ENCODE measurements around the gene SCYGR5.
"Not testable (repeated sequence)": the region's sequence is repeated elsewhere in the genome, so short reads cannot be mapped to it uniquely, and the experiment has no call there.

SCYGR5 gene

DNA sequence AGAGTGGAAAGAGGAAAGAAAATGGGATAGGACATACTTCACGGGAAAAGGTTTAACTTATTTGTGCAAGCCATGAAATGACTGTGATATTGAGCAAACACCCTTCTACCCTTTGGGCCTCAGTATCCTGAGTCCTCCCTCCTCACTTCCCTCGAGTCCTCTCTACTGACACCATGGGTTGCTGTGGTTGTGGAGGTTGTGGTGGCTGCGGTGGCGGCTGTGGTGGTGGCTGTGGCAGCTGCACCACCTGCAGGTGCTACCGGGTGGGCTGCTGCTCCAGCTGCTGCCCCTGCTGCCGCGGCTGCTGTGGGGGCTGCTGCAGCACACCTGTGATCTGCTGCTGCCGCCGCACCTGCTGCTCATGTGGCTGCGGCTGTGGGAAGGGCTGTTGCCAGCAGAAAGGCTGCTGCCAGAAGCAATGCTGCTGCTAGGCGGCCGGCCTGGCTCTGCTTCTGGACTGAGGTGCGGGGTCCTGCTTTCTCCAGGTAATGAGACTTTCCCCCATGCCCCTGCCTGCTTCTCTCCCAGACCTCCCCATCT lies at the start of gene SCYGR5:
Gene SCYGR5, plus strand, starts transcription at position 174 of the 540 bp plus-strand sequence. Its CDS starts 0 bp downstream, at position 174.
- DNase-seq = not testable (repeated sequence)

DNA sequence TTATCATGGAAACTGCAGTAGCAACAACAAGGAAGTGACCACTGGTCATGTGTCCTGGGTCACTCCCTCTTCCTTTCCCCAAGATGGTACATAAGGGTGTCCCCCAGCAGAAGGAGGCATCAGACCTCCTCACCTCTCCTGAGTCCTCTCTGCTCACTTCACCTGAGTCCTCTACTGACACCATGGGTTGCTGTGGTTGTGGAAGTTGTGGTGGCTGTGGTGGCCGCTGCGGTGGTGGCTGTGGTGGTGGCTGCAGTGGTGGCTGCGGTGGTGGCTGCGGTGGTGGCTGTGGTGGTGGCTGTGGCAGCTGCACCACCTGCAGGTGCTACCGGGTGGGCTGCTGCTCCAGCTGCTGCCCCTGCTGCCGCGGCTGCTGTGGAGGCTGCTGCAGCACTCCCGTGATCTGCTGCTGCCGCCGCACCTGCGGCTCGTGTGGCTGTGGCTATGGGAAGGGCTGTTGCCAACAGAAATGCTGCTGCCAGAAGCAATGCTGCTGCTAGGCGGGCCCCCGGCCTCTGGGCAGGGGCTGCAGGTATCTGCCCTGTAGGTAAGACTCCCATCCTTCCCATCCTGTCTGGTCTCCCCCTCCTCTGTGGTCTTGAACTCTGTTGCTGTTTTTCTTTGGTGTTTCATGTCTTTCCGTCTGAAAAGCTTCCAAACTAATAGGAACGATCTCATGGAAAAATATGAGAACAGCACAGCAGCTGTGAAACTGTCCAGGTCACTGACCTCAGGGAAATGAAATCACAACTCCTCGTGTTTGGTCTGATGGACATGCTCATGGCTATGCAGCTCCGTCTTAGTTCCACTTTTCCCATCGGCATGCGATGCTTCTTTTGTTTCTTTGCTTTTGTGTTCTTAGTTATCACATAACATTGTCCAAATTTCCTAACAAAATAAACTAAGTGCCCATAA lies 49.0 kb upstream of the SCYGR5 start, which contains the start of gene SCYGR4:
Gene SCYGR4, plus strand, starts transcription at position 183 of the 915 bp plus-strand sequence. Its CDS starts 0 bp downstream, at position 183.
- DNase-seq = no peak

DNA sequence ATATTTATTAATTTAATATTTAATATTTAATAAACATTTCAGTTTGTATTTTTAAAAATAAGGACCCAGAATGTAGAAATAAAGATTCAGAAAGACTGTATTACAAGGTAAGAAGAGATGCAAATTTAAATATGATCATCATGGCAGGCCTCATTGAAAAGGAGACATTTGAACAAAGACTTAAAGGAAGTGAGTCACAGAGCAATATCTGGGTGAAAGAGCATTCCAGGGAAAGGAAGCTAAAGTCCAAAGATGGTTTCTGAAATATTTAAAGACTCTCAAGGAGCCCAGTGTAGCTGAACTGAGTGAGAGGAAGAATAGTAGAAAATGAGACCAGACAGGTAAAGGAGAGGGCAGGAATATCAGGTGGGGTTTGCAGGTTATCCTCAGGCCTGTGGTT lies 43.4 kb upstream of the SCYGR5 start:
- DNase-seq = no peak

DNA sequence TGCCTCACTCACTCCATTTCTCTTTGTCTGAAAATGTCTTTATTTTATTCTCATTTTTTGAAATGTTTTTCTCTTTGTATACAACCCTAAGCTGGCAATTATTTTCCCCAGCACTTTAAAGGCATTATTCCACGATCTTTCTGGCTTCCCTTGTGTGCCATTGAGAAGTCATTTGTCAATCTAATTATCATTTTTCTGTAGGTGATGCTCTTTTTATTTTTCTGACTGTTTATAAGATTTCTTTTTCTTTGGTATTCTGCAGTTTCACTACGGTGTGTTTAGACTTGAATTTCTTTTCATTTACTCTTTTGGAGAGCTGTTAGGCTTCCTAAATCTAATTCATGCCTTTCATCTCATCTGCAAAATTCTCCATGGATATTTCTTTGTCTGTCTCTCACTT lies 41.2 kb upstream of the SCYGR5 start:
- DNase-seq = no peak

GRCh38 chr2:227626580-227627151 lies 39.9 kb upstream of the SCYGR5 start:
- DNase-seq = no peak

DNA sequence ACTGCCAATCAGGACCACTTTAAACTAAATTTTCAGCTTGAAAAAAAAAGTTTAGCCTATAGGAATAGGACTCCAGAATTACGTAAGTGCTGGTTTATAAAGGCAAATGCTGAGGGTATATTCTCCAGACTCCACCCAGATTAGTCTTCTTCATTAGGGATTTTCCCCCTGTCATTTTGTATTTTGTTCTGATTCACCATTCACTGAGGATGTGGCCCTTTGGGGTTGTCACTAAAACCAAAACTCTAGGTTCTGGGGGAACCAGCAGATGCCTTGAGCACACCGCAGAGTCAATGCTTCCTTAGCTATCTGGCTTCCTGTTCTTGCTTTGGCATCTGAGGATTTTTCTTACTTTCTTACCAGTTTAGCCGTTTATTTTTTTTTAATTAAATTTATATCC lies 38.8 kb upstream of the SCYGR5 start:
- peak; percentile 70 for DNase-seq

GRCh38 chr2:227629435-227629834 lies 37.2 kb upstream of the SCYGR5 start:
- no peak for DNase-seq

GRCh38 chr2:227630322-227630721 lies 36.3 kb upstream of the SCYGR5 start:
- no peak for DNase-seq

DNA sequence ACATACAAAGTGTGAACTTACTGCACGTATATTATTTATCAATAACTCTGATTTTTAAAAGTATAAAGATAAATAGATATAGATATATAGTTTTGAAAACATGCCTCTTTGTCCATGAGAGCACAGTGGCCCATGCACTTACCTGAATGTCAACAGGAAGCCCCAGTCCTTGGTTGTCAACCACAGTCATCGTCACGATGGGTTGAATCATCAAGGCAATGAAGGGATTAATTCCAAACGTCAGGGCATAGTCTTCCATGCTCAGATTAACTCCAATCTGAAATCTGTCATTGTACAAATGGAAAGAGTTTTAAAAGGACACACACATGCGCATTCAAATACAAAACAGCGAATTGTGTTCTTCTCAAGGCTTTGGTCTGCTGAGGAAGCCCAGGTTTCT lies 33.8 kb upstream of the SCYGR5 start:
- DNase-seq = no peak

- no peak for DNase-seq
These were observed 32.4 kb upstream of the SCYGR5 start for GRCh38 chr2:227634201-227634600.

GRCh38 chr2:227642656-227643055 lies 23.9 kb upstream of the SCYGR5 start:
- DNase-seq = no peak

DNA sequence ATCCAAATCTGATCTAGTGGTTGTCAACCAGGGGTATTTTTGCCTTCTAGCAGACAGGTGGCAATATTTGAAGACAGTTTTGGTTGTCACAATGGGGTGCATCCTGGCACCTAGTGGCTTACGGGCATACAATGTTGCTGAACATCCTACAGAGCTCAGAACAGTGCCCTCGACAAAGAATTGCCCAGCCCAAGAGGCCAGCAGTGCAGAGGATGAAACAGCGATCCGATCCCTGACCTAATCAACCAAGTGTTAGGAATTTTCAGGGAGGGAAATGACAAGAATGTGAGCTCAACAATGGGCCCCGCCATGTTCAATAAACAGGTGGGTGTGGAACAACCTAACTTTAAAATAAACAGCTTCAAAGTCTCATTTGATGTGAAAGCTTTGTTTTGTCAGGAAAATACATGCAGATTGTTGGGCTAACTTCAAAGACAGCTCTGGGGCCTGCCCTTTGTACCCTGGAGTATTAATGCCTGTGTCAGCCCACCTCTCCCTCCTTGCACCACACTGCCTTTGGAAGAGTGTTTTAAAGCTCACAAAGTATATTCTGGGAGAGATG lies 22.5 kb upstream of the SCYGR5 start:
- DNase-seq = no peak

- no peak for DNase-seq
These were observed 13.2 kb upstream of the SCYGR5 start for GRCh38 chr2:227653419-227653818.

GRCh38 chr2:227654426-227654825 lies 12.2 kb upstream of the SCYGR5 start:
- no peak for DNase-seq

- DNase-seq = peak; percentile 25
These were observed 11.2 kb upstream of the SCYGR5 start for GRCh38 chr2:227655454-227655853.

GRCh38 chr2:227657199-227657845 lies 9.3 kb upstream of the SCYGR5 start:
- no peak for DNase-seq

DNA sequence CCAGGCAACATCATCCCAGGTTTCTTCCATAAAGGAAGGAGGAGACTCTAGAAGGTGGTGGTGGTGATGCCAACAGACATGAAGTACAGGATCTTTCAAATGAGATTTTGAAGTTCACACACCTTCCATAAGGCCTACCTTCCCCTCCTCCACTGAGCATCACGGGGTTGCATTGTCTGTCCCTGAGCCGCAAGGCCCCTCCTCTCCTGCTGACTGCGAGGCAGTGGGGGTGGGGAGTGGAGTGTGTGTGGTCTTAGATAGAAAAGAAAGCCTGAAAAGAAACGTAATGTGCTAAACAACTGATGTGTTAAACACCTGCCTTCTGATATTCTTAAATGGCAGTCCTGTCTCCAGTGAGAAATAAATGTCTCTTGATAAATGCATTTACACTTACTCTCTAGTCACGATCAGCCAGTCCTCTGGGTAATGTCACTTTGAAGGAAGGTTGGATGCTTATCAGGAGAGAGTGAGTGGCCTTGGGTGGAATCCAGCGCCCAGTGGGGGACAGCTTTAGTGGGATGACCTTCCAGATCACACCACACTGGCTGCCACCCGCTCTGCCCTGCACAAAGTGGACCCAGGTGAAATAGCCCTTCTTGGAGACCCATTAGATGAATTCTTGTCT lies 5.5 kb upstream of the SCYGR5 start:
- no peak for DNase-seq

GRCh38 chr2:227661827-227662226 lies 4.8 kb upstream of the SCYGR5 start:
- no peak for DNase-seq

- DNase-seq = no peak
These were observed 1.2 kb upstream of the SCYGR5 start for GRCh38 chr2:227665189-227665940.

- DNase-seq = no peak
These were observed 4.7 kb downstream of the SCYGR5 start for GRCh38 chr2:227671170-227671905.

- not testable (repeated sequence) for DNase-seq
These were observed 7.0 kb downstream of the SCYGR5 start for GRCh38 chr2:227673620-227674019.

All from activated CD4-positive, alpha-beta T cell treated with anti-CD3 and anti-CD28 coated beads, Interleukin-10, Interleukin-2, amounts not matched to agents 100 ng/mL and 50 ng/mL, durations not matched to agents 16 hours and 8 hours (primary cell).